ENCODE data around the gene ADCY2.

The ADCY2 gene

DNA sequence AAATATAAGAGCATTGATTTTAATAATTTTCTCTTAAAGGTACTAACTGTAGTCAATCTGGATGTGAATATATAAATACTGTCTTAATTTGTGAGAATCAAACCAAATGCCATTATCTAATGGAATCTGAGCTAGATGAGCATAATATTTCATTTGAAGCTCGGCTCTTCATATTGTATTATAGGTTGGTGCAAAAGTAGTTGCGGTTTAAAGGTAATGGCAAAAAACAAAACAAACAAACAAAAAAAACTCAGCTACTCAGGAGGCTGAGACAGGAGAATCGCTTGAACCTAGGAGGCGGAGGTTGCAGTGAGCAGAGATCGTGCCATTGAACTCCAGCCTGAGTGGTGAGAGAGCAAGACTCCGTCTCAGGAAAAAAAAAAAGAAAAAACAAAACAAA, 358.6 kb downstream of the ADCY2 start:
- DNase-seq = no peak

DNA sequence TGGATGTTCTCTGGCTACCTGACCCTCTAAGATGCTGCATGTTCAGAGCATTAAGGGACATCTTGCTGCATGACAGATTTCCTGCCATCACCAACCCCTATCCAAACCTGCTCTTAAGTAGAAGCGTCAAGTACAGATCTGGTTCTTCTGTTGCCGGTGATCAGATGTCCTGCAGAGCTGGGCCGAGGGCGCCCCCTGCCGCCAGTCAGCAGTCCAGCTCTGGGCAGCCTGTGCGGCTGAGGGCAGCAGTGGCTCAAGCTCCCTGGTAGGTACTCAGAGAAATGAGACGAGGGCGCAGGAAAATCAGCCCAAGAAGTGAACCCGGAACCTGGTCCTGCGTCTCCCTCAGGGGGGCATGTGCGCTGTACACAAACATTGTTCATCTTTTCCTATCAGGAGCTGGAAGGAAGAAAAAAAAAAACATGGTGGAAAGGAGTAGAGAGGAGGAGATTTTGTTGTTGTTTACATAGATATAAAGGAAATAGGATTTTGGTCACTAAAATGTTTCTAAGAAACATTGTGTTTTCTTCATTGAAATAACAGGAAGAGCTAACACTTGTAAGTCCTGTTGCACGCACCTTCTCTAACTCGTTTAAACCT, 359.2 kb downstream of the ADCY2 start:
- DNase-seq = no peak

DNA sequence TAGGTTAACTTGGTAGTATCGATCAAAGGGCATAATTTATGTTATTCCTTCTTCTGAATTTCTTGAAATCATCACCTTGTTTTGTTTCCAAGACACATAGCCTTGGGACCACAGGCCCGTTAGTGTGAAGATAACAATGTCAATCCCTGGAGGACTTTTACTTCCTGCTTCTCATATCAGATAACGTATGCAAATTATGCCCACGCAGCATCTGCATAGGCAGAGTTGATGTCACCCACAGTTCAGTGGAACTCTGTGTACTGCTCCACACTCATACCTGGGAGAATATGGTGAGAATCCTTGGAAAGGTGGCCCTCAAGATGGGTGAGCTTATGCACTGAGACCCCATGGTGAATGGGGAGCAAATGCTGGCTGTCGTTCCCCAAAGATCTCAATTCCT, 360.0 kb downstream of the ADCY2 start:
- no peak for DNase-seq

DNA sequence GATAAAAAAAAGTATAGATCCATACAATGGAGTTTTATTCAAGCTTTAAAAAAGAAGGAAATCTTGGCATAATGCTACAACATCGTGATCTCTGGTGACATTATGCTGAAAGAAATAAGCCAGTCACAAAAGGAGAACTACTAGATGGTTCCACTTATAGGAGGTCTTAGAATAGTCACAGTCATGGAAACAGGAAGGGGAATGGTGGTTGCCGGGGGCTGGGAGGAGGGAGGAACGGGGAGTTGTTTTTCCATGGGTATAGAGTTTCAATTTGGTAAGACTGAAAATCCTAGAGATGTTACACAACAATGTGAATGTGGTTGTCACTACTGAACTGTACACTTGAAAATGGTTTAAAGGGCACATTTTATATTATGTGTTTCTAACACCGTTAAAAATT, 360.5 kb downstream of the ADCY2 start:
- DNase-seq = no peak

DNA sequence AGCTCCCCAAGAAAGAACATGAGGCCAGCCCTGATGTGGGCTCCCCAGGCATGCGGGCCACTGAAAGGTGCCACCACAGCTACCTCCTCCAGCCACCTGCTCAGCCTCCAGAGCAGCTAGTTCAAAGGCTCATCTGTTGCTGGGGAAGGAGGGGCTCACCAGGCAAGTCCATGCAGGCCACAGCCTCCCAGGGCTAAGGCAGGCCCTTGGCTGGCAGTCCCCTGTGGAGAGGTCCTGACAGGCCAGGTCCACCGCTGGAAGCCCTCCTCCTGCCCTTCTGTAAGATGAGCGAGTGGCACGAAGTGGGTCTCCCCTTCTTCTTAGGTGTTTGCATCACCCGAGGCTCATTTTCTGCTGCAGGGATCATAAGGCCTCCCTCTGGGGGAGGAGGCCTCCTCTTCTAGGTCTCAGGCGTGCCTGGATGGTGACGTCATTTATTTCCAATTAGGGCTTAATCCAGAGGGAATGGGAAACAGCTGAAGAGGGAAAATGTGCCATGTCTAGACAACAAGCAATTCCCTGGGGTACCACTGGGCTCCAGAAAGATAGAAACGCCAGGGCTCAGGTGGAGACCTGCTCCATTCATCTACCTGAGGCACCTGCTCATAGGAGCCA, 363.4 kb downstream of the ADCY2 start:
- DNase-seq = peak; percentile 85

DNA sequence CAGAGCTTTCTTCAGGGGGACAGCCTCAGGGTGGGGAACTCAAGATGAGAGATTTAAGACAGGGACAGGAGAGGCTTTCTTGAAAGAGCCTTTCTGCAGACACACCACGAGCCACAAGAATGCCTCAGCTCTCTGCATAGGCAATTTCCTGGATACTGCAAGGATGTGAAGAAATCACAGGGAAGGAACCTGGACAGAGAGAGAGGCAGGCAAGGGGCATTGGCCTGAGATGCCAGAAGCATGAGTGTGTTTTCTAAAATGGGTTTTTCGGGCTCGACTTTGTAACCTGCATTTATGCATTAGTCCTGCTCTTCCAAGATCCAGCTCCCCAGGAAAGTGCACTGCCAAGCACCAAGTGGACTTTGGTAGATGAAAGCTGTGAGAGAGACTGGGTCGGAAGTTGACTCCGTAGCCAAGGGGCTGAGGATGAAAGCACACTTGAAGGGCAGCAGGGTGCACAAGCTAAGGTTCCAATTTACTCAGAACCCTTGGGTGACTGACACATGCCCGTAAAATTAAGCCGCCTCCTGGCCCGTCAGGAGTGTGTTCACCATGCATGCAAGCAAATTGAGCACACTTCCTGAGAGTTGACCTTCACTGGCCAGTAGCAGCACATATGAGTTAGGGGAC, 364.1 kb downstream of the ADCY2 start:
- DNase-seq = no peak

DNA sequence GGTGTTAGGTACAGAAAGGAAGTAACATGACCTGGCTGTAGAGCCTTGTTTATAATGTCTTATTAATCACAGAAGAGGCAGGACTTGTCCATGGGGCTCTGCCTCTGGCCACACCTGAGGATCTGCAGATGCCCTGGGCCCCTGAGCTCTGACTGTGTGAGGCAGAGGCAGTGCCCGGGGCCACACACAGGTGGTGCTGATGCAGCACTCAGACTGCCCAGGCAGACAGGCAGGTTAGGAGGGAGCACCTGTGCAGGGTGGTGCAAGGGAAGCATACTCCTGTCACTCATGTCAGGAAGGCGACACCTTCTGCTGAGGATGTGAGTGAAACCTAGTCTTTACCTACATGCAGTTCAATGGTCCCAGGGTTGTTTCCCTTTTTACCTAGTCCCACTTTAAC, 366.3 kb downstream of the ADCY2 start:
- DNase-seq = no peak

DNA sequence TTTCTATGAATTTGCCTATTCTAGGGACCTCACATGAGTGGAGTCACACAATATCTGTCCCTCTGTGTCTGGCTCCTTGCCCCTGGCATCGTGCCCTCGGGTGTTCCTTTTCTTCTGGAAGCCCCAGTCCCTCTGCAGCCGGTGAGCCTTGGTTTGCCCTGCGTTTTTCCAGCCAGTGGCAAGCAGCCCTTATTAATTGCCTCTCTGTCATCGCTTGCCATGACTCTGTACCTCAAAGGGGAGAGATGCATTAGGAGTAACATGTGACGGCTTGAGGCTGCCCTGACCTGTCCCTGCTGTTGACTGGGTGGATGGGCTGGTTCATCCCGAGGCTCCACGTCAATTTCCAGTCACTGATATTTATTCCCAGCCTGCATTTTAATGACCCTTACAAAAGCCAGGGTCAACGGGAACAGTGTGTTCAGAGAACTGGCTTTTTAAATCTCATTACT, 367.7 kb downstream of the ADCY2 start:
- no peak for DNase-seq

DNA sequence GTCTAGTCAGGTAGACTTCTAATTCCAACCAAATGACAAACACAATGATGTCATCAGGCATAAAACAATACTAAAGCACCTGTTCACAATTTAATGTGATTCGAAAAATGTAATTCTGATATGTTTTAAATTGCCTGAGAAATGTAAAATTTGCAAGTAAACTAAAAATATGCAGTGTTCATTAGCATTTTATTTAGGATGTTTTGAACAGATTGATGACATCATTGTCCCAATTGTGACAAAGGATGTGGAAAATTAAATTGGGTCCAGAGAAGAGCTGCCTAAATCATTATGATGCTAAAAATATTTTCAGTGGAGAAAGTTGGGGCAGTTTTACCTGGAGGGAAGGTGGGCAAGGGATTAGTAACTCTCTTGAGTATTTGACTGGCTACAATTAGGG, 368.5 kb downstream of the ADCY2 start:
- no peak for DNase-seq

DNA sequence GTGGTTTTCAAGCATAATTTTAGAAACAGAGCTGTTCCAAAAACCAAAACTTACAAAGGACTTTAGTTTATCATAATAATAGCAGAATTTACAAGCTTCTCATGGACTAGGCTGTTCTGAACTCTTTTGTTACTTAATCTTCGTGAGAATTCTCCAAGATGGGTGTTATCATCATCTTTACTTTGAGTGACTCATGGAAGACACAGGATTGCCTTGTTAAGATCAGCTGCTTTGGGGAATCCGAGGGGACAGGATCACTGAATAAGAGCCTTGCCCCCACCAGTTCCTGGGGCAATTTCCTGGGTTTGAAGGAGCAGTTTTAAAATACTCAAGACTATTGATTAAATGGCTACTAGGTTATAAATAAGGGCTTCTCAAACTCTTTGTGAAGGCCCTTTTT, 374.5 kb downstream of the ADCY2 start:
- no peak for DNase-seq

DNA sequence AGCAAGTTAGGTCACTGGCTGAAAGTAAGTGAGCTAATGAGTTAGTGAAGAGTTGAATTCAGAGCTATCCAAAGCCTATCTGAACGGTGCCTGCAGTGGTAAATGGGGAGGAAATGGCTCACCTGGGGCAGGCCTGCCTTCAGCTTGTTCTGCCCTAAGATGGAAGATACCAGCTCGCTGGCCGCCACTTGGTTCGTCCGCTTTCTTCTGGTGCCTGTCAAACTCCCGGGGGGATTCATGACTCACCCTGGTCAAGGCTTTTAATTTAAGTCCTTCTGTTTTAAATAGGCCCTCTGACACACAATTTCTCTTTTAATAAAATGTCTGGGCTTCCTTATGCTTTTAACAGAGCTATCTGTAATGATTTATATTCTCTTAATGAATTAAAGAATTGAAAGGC, 376.2 kb downstream of the ADCY2 start:
- DNase-seq = no peak

DNA sequence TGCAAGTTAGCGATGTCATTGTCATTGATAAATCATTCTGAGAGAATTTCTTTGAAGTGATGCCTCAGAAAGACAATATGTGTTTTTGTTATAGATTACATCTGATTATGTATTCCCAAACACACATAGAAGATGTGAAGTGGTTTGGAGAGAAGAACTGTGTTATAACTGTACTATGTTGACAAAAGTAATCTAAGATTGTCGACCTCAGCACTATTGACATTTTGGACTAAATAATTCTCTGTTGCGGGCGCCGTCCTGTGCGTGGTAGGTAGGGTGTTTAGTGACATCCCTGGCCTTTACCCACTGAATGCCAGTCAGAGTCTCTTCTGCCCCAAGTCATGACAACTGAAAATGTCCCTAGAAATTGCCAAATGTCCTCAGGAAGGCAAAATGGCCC, 377.2 kb downstream of the ADCY2 start:
- DNase-seq = no peak

DNA sequence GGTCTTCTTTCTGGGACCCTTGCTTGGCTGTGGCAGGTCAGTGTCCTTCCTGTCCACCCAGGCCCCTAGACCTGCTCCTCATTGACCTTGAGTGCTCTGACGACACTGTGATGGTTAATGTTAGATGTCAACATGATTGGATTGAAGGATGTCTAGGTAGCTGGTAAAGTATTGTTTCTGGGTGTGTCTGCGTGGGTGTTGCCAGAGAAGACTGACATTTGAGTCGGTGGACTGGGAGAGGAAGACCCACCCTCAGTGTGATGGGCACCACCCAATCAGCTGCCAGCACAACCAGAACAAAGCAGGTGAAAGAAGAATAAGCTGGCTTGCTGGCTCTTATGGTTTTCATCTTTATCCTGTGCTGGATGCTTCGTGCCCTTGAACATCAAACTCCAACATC, 380.5 kb downstream of the ADCY2 start:
- no peak for DNase-seq

DNA sequence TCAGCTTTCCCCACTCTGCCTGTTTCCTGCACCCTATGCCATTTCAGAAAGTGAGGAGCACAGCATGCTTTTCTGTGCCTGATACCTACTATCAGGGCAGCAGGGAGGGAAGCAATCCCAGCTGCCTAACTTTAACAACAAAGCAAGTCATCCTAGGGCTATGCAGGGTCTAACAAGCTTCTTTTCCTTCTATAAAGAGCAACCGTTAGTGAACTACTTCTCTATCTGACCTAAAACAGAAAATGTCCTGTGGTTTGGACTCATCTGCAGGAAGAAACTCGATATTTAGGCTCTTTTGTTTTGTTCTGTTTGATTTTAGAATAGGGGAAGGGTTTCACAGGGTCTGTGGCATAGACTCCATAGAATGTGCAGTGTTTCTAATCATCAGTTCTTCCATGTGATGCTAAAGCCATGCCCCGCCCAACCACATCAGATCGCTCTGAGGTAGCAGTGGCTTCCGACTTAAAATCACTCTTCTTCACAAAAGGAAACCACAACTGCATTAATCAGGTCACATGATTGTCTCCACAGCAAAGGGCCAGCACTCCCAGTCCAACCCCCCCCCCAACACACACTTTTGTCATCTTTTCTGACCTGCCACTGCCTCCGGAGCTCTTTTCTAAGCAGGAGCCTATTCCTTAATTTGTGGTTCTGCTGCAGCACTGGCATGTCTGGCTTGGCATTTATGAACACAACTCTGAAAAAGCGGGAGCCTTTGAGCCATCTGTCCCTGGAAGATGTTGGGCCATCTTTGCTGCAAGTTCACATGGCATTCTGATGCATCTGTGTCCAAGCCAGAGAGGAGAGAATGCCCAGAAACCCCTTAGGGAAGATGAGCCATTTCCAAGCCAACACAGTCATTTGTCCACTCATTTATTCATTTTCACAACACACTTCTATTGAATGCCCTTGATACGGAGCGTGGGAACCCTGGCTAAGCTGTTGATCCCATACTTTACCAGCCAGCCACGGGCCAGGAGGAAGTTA, 383.4 kb downstream of the ADCY2 start:
- DNase-seq = no peak

DNA sequence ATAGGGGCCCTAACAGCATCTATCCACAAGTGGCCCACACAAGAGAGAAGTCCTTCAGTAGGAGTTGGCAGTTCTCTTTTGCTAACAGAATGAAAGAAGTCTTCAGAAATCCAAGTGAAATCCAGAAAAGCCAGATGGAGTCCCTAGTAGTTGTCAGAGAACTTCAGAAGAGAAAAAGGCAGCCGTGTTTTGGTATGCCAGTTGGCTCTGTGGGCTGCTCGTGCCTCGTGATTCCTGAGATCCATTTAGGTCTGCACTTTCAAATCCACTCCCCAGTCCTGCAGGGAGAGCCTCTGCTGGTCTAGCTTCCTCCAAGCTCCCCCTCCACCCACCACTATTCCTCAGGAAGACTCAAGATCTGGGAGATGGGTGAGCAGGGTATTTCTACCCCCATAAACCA, 386.0 kb downstream of the ADCY2 start:
- DNase-seq = no peak

DNA sequence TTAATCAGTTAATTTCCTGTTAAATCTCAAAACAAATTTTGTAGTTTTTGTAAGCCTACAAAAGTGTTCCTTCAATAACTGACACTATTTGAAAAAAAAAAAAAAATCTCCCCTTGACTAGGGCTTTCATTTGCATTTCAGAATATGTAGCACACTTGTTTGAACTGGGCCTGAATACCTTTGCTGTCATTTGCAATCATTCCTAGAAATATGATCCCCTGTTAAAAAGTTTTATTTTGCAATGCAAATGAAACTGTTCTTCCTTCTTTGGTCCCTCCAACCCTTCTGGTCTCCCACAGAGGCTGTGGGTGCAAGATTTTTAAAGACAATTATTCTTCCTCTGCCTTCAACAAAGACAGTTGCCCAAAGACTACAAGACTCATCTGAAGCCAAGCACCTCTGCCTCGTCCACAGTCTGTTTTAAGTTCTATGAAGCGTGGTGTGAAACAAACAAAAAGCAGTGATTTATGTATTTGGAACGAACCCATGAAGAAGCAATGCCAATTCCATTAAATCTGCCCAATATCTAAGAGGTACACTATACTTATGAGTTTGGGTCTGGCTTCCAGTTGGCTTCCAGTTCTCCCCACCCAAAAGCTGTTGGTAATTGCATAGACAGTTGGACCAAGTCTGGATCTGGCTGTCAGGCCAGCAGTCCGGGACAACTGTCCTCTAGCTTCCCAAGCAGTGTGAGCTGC, 388.9 kb downstream of the ADCY2 start:
- no peak for DNase-seq

DNA sequence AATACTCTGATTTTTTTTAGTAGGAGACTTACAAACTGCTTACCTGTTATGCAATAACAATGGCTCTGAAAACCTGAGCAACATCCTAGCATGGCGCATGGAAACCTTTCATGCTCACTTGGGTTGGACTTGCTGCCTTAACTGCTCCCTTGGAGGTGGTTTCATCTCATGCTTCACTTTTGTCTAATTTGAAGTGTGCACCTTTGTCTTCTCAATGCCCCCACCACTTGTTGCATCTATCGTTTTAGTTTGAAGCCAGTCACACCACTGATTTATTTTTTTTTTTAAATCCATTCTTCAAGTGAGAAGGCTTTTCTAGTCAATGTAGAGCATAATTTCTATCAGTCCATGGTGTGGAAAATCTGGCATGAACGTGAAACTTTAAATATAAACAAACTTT, 391.8 kb downstream of the ADCY2 start:
- DNase-seq = no peak

DNA sequence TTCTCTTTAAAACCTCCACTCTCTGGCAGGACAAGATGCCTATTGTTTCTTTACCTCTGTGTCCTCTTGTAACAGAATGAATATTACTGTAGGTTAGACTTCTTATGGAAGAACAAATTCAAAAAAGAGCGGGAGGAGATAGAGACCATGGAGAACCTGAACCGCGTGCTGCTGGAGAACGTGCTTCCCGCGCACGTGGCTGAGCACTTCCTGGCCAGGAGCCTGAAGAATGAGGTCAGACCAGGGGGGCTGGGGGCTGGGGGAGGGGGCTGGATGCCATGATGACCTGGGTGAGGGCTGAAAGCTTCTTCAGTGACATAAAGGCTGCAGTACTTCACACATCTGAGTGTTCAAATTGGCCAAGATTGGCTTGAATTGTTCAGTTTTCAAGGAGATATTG, 393.6 kb downstream of the ADCY2 start:
- no peak for DNase-seq

DNA sequence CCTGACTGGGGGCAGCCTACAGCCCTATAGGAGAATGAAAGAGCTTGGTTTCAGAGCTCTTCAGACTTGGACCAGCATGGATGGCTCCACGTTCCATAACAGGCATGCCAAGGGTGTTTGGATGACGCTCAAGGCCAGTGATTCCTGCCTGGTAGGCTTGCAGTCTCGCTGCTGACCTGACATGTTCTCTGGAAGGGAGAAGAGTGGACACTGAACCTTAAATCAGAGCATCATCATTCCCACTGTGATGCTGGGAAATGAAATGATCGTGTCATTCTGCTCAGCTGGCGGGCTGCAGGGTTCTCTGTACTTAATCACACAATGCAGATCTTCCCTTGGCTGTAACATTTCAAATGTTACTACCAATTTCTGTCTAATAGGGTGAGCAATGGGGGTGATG, 398.0 kb downstream of the ADCY2 start:
- DNase-seq = no peak

DNA sequence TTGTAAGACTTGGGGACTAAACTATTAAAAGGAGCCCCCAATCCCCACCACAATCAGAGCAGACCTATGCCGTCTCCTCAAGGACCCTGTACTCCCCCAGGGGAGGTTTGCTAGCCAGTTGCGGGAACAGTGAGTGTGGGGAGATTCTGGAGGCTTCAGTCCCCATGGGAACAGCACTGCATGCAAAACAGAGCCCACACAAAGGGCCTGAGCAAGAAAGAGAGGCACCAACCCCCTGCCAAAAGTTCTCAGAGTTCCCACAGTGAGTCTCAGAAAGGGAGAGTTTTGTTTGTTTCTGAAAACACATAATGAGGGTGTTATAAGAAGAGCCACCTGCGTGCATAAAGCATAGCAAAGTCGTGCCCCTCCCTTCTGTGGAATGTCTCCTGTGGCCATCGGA, 398.4 kb downstream of the ADCY2 start:
- no peak for DNase-seq

DNA sequence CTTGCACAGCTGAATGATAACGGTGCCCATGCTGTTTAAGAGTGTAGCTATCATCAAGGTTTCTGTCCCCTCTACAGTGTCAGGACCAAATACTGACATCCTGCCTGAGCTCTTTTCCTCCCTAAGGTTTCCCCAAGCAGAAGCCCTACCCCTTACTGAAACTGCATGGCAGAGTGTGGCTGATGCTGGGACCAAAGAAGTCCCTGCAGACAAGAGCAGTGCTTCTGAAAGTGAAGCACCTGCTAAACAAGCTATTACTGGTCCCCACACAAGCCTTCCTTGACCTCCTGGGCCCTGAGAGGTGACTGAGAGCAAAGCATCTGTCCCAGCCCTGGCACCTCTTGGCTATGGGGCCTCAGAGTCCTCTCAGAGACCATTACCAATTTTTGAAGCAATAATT, 398.9 kb downstream of the ADCY2 start:
- DNase-seq = no peak

DNA sequence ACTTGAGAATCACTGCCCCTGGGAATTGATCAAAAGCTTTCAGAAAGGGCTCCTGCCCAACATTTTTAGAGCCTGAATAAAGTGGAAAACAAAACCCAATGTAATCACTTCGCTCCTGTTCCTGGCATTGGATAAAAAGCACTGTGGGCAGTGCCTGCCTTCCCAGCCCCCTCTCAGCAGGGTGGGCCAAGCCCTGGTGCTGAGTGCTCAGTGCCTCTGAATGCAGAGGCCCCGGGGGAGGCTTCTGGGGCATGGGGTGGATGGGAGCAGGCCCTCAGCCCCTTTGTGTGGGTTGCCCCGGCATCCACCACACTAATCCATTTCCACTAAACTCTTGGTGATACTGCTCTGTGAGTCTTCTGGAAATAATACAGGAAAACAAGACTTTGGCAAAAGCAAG, 399.4 kb downstream of the ADCY2 start:
- DNase-seq = no peak

Data from NCI-H2171 treated with DMSO at 0.1 percent for 48 hours (cell line).